Thymus (tissue), 14 donors: ENCODE results near the gene ANKRD30B. TPM values are rescaled to one million over a fixed set of nuclear protein-coding genes. Genes with fewer than 3 reads are reported as not detected.
"Not testable (repeated sequence)": the region's sequence is repeated elsewhere in the genome, so short reads cannot be mapped to it uniquely, and the experiment has no call there.

Experiments
- DNase-seq, 9 donors: peaks; one replicate each; pipeline ENCODE4 v3.0.0-alpha.2; 2013; ENCODE audit warnings: low spot score in 9 of 9, low read depth in 6 of 9, missing footprints in 1 of 9
- H3K27ac ChIP-seq, 2 donors: one replicate each; pipeline ENCODE4 v1.5.1; 2013; ENCODE audit warnings: control low read depth in 1 of 2, low read depth in 1 of 2, low read length in 1 of 2, mild to moderate bottlenecking in 1 of 2, moderate library complexity in 1 of 2
- H3K27me3 ChIP-seq, 2 donors: one replicate each; pipeline ENCODE4 v1.5.1; 2013; ENCODE audit warnings: low read length in 1 of 2; ENCODE audit not compliant: control insufficient read depth in 2 of 2, insufficient read depth in 1 of 2
- H3K36me3 ChIP-seq, 2 donors: one replicate each; pipeline ENCODE4 v1.5.1; 2013; ENCODE audit warnings: low read length in 1 of 2, mild to moderate bottlenecking in 1 of 2, moderate library complexity in 1 of 2; ENCODE audit not compliant: control insufficient read depth in 2 of 2, insufficient read depth in 2 of 2
- H3K4me1 ChIP-seq, 2 donors: one replicate each; pipeline ENCODE4 v1.5.1; 2013; ENCODE audit warnings: low read length in 2 of 2; ENCODE audit not compliant: control insufficient read depth in 2 of 2, insufficient read depth in 2 of 2
- H3K4me3 ChIP-seq, 2 donors: one replicate each; pipeline ENCODE4 v1.5.1; 2013; ENCODE audit warnings: low read length in 2 of 2, control low read depth in 1 of 2, mild to moderate bottlenecking in 1 of 2
- H3K9me3 ChIP-seq, 2 donors: one replicate each; pipeline ENCODE4 v1.5.1; 2013; ENCODE audit warnings: low read length in 1 of 2, mild to moderate bottlenecking in 1 of 2; ENCODE audit not compliant: control insufficient read depth in 2 of 2, insufficient read depth in 1 of 2
- WGBS: extraction: QIAGEN DNeasy Blood & Tissue Kit; methylation state at CpG from one replicate; pipeline ENCODE4 v1.1.7; 2013; 5-methylcytosine and 5-hydroxymethylcytosine counted together
- long read RNA-seq, 10 donors: transcript quantifications; one replicate each; lab custom pipeline, GENCODE V29; 2026
- polyA plus RNA-seq: library from polyadenylated mRNA; stranded (reverse); fragments of 200-250 nt; gene quantifications from one replicate; pipeline ENCODE4 v1.2.3, GENCODE V29; 2013
- total RNA-seq: library from RNA; stranded (reverse); fragments of 120-200 nt; gene quantifications from one replicate; pipeline ENCODE4 v1.2.4, GENCODE V29; 2013
- donor health status: healthy.

ANKRD30B gene, protein sequence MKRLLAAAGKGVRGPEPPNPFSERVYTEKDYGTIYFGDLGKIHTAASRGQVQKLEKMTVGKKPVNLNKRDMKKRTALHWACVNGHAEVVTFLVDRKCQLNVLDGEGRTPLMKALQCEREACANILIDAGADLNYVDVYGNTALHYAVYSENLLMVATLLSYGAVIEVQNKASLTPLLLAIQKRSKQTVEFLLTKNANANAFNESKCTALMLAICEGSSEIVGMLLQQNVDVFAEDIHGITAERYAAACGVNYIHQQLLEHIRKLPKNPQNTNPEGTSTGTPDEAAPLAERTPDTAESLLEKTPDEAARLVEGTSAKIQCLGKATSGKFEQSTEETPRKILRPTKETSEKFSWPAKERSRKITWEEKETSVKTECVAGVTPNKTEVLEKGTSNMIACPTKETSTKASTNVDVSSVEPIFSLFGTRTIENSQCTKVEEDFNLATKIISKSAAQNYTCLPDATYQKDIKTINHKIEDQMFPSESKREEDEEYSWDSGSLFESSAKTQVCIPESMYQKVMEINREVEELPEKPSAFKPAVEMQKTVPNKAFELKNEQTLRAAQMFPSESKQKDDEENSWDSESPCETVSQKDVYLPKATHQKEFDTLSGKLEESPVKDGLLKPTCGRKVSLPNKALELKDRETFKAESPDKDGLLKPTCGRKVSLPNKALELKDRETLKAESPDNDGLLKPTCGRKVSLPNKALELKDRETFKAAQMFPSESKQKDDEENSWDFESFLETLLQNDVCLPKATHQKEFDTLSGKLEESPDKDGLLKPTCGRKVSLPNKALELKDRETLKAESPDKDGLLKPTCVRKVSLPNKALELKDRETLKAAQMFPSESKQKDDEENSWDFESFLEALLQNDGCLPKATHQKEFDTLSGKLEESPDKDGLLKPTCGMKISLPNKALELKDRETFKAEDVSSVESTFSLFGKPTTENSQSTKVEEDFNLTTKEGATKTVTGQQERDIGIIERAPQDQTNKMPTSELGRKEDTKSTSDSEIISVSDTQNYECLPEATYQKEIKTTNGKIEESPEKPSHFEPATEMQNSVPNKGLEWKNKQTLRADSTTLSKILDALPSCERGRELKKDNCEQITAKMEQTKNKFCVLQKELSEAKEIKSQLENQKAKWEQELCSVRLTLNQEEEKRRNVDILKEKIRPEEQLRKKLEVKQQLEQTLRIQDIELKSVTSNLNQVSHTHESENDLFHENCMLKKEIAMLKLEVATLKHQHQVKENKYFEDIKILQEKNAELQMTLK (N-terminal part only)
- total RNA-seq = not detected
- 0.02 TPM for polyA plus RNA-seq
- long read RNA-seq, donor 1 = 0 reads
- long read RNA-seq, donor 2 = 0 reads
- long read RNA-seq, donor 3 = 0 reads
- long read RNA-seq, donor 4 = 0 reads
- long read RNA-seq, donor 5 = 0 reads
- long read RNA-seq, donor 6 = 0 reads
- long read RNA-seq, donor 7 = 0 reads
- long read RNA-seq, donor 8 = 0 reads
- long read RNA-seq, donor 9 = 0 reads
- long read RNA-seq, donor 10 = 0 reads

- no peak within 1 kb of the TSS for H3K27ac ChIP-seq
- peaks cover 0 to 12% of the 10 kb centered on the region in 2 donors for H3K27me3 ChIP-seq
- 28% methylated on average over 79 of the region's 79 CpGs for WGBS
- no peaks in the 10 kb centered on the region for H3K4me1 ChIP-seq
- H3K9me3 ChIP-seq = peaks cover 0 to 18% of the 10 kb centered on the region in 2 donors
- no peak for DNase-seq
- no peak within 1 kb of the TSS for H3K4me3 ChIP-seq
- H3K36me3 ChIP-seq = no peaks in the 10 kb centered on the region
Observed at GRCh38 chr18:14747513-14748474, at the start of gene ANKRD30B. TSS of gene ANKRD30B (plus strand) at chr18:14748172. CDS start at chr18:14748420, 248 bp downstream.

GRCh38 chr18:14701286-14702040 lies 46.5 kb upstream of the ANKRD30B start:
- not testable (repeated sequence) for H3K27ac ChIP-seq, H3K4me3 ChIP-seq, DNase-seq, H3K4me1 ChIP-seq, H3K27me3 ChIP-seq, H3K9me3 ChIP-seq, H3K36me3 ChIP-seq
- 82% methylated on average over 7 of the region's 7 CpGs for WGBS

GRCh38 chr18:14709761-14710160 lies 38.2 kb upstream of the ANKRD30B start:
- not testable (repeated sequence) for H3K27me3 ChIP-seq, H3K4me1 ChIP-seq, DNase-seq, H3K36me3 ChIP-seq, H3K27ac ChIP-seq, H3K9me3 ChIP-seq, H3K4me3 ChIP-seq
- WGBS = 84% methylated on average over 2 of the region's 2 CpGs

- DNase-seq, H3K36me3 ChIP-seq, H3K27ac ChIP-seq, H3K4me1 ChIP-seq, H3K9me3 ChIP-seq, H3K4me3 ChIP-seq, H3K27me3 ChIP-seq: not testable (repeated sequence)
Observed at GRCh38 chr18:14721569-14721968, 26.4 kb upstream of the ANKRD30B start.

DNA sequence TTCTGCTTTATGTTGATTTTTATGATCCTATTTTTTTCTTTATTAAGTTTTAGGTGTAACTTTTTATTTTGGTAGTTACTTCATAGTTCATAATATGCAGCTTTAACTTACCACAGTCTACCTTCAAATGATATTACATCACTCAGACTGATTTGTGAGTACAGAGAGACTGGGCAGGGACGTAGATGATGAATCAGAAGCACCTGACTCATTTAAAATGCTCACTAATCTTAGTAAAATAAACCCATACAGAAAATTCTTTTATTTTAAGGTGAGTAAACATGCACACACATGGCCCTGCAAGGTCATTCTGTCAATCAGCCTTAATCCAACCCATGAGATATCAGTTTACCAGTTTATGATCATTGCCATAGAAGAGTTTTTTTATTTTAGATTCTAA lies 8.9 kb upstream of the ANKRD30B start:
- not testable (repeated sequence) for H3K27me3 ChIP-seq, H3K27ac ChIP-seq, DNase-seq, H3K4me3 ChIP-seq, H3K36me3 ChIP-seq, H3K9me3 ChIP-seq, H3K4me1 ChIP-seq
- WGBS = 71% methylated on average over 1 of the region's 1 CpG

- H3K4me1 ChIP-seq = no peaks in the 10 kb centered on the region
- H3K36me3 ChIP-seq = no peaks in the 10 kb centered on the region
- DNase-seq = no peak
- no peak overlapping the region for H3K4me3 ChIP-seq
- peaks cover 0 to 12% of the 10 kb centered on the region in 2 donors for H3K27me3 ChIP-seq
- 97% methylated on average over 18 of the region's 18 CpGs for WGBS
- H3K9me3 ChIP-seq = peaks cover 0 to 18% of the 10 kb centered on the region in 2 donors
- no peak overlapping the region for H3K27ac ChIP-seq
Observed at GRCh38 chr18:14746897-14747296, 1.1 kb upstream of the ANKRD30B start.

DNA sequence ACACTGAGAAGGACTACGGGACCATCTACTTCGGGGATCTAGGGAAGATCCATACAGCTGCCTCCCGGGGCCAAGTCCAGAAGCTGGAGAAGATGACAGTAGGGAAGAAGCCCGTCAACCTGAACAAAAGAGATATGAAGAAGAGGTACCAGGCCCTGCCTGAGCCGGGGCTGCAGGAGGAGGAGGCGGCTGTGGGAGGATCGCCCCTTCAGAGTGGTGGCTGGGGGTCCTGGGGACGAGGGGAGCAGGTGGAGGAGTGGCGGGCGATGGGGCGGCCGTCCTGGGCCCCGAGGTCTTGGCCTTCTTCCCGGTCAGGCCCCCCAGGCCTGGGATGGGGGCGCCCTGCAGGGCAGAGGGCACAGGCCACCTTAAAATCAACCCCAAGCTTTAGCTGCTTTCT lies 524 bp downstream of the ANKRD30B start:
- H3K27me3 ChIP-seq = peaks cover 0 to 12% of the 10 kb centered on the region in 2 donors
- DNase-seq = no peak
- H3K36me3 ChIP-seq = no peaks in the 10 kb centered on the region
- peaks cover 0 to 18% of the 10 kb centered on the region in 2 donors for H3K9me3 ChIP-seq
- WGBS = 44% methylated on average over 15 of the region's 15 CpGs
- H3K4me1 ChIP-seq = no peaks in the 10 kb centered on the region
- H3K4me3 ChIP-seq = no peak overlapping the region
- no peak overlapping the region for H3K27ac ChIP-seq
